Astrocyte of the spinal cord (primary cell): ENCODE data around the gene NXPH3.

Experiments
- DNase-seq: peaks from one replicate; pipeline ENCODE4 v3.0.0; 2011; ENCODE audit warnings: low read depth, low spot score
- H3K4me3 ChIP-seq: 2 replicates; pipeline ENCODE4 v1.5.1; 2011; ENCODE audit warnings: low read depth, mild to moderate bottlenecking, low read length, moderate library complexity
- in situ Hi-C: cut with HindIII; loops from 2 replicates; pipeline ENCODE4 v1.10.0; 2017; ENCODE audit warnings: low sequenced_read_pairs
- TF ChIP-seq, protein P1 (sequence below): IDR thresholded peaks from 2 replicates; pipeline ENCODE4 v1.5.1; 2012; ENCODE audit warnings: low read depth, mild to moderate bottlenecking, low read length, inconsistent platforms

Gene NXPH3

DNA sequence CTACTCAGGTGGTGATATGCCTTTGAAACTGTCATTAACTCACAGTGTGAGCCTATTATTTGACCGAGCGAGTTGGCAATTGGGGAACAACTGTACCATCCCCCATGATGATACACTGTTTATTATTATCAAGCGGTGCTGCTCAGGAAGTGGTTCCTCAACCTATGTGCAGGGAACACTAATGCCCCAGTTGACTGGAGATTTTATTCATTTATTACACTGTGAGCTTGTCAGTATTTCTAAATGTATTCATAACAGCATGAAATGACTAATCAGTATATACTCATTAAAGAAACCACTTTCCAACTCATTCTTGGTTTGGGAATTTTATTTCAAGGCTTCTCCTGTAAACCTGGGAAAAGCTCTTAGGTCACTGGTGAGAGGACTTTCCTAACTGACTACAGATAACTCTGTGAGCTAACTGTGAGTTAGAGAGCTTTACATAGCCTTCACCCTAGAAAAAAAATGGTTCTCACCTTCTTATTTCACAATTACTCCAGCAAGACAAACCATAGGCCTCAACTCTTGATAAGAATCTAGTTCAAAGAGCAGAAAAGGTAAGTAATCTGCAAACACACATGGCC is 42.4 kb downstream of the NXPH3 start:
- TF ChIP-seq, protein P1, sequence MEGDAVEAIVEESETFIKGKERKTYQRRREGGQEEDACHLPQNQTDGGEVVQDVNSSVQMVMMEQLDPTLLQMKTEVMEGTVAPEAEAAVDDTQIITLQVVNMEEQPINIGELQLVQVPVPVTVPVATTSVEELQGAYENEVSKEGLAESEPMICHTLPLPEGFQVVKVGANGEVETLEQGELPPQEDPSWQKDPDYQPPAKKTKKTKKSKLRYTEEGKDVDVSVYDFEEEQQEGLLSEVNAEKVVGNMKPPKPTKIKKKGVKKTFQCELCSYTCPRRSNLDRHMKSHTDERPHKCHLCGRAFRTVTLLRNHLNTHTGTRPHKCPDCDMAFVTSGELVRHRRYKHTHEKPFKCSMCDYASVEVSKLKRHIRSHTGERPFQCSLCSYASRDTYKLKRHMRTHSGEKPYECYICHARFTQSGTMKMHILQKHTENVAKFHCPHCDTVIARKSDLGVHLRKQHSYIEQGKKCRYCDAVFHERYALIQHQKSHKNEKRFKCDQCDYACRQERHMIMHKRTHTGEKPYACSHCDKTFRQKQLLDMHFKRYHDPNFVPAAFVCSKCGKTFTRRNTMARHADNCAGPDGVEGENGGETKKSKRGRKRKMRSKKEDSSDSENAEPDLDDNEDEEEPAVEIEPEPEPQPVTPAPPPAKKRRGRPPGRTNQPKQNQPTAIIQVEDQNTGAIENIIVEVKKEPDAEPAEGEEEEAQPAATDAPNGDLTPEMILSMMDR: no peak
- in situ Hi-C loops: no loop called here
- peak; percentile 33 for DNase-seq
- no peak overlapping the region for H3K4me3 ChIP-seq

DNA sequence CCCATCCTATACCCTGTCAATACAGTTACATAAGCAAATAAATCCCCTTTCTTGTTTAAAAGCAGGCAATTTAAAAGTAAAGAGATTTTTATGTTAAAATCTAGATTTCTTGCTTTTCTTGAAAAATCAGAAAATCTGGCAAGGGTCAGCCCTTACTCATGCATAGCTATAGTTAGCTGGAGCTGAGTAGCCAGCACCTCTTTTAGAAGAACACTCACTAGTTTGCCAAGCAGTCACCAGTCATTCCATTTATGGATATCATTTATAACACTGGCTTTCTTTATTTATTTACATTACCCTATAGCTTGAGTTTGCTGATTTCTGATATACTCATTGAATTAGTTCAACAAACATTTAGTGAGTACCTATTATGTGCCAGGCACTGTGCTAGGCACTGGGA is 45.7 kb downstream of the NXPH3 start:
- TF ChIP-seq, protein P1: no peak
- DNase-seq: no peak
- no peak overlapping the region for H3K4me3 ChIP-seq
- in situ Hi-C loops: no loop called here

DNA sequence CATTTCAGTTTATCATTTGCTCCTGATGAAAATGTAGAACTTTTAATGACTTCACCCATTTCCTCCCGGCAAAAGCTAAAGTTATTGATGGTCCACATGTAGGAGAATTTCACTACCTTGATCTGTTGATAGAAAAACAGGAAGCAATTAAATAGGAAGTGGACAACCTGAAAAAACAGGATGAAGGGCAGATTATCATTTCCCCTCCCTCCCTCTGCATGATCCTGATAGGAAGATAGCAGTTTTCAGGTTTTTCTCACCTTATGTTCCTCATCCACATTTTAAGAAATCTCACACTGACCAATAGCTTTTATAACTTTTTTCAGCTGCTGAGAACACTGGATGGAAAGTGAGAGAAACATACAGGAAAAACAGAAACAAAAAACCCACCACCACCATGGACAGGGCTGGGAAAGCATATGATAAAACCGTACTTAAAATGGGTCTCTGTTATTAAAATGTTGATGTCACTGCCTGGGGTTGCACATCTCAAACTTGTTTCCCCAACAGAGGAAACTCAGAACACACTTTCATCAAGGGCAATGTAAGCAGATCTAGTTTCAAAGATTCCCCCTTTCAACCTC is 46.4 kb downstream of the NXPH3 start:
- TF ChIP-seq, protein P1: no peak
- DNase-seq: no peak
- H3K4me3 ChIP-seq: no peak overlapping the region
- in situ Hi-C loops: no loop called here

- H3K4me3 ChIP-seq: no peak overlapping the region
- peak; percentile 44 for DNase-seq
- in situ Hi-C loops: no loop called here
- TF ChIP-seq, protein P1: no peak
Measured at GRCh38 chr17:49624896-49625295, 49.2 kb downstream of the NXPH3 start.

- no peak overlapping the region for H3K4me3 ChIP-seq
- no peak for DNase-seq
- in situ Hi-C loops: no loop called here
- TF ChIP-seq, protein P1: no peak
Measured at GRCh38 chr17:49629447-49629846, 53.8 kb downstream of the NXPH3 start.

- no peak for DNase-seq
- in situ Hi-C loops: no loop called here
- TF ChIP-seq, protein P1: no peak
- no peak overlapping the region for H3K4me3 ChIP-seq
Measured at GRCh38 chr17:49630113-49630900, 54.6 kb downstream of the NXPH3 start.
